ENCODE results near the gene CCIN.

DNA sequence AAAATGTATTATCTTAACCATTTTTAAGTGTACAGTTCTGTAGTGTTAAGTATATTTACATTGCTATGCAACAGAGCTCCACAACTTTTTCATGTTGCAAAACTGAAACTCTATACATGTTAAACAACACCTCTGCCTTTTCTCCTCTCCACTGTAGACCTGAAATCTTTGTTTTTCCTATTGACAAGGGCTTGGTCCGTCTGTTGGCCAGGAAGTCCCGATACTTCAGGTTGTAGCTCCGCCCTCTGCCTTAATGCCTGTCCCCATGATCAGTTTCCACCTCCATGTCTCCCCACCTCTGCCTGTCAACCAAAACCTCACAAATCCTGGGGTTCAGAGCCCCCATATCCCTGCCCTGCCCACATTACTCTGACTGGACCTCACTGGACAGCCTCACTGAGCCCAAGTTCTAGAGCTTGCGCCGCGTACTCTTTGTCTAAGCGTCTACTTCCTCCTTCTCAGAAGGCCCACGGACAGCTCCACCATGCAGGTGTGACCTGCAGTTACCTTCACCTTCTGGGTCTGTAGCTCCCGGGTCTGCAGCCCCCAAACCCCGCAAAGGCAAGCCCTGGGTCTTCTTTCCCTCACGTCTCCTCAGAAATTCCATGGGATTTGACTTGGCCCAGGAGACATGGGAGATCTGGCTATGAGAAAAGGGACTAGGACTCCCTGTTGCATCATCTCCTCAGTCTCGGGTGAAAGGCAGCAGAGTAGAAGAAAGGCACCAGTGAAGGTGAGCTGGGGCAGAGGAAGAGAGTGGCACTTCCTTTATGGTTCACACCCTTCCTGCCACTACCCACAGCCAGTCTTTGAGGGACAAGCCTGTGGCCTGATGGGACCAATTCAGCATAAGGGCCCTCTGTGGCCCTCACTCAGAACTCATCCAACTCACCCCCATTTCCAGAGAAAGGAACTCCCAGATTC is 24.6 kb upstream of the CCIN start:
- TF ChIP-seq, protein P1, sequence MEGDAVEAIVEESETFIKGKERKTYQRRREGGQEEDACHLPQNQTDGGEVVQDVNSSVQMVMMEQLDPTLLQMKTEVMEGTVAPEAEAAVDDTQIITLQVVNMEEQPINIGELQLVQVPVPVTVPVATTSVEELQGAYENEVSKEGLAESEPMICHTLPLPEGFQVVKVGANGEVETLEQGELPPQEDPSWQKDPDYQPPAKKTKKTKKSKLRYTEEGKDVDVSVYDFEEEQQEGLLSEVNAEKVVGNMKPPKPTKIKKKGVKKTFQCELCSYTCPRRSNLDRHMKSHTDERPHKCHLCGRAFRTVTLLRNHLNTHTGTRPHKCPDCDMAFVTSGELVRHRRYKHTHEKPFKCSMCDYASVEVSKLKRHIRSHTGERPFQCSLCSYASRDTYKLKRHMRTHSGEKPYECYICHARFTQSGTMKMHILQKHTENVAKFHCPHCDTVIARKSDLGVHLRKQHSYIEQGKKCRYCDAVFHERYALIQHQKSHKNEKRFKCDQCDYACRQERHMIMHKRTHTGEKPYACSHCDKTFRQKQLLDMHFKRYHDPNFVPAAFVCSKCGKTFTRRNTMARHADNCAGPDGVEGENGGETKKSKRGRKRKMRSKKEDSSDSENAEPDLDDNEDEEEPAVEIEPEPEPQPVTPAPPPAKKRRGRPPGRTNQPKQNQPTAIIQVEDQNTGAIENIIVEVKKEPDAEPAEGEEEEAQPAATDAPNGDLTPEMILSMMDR (conservative IDR thresholded peaks at IDR 0.05), result no peak
- no peak for TF ChIP-seq EZH2 (IDR thresholded peaks at IDR 0.05; ENCODE audit: low read depth)

Data from PC-9 (cell line).